T-helper 9 cell (primary cell): ENCODE results near the gene KCNK16.

Experiments used
- DNase-seq: peaks from one replicate; pipeline ENCODE4 v3.0.0-alpha.2; 2020
- total RNA-seq, 2 donors: gene quantifications; one replicate each; lab custom pipeline; 2026; lab: John Stamatoyannopoulos, UW

The KCNK16 gene
- 0 reads per million in 2 donors for total RNA-seq

DNA sequence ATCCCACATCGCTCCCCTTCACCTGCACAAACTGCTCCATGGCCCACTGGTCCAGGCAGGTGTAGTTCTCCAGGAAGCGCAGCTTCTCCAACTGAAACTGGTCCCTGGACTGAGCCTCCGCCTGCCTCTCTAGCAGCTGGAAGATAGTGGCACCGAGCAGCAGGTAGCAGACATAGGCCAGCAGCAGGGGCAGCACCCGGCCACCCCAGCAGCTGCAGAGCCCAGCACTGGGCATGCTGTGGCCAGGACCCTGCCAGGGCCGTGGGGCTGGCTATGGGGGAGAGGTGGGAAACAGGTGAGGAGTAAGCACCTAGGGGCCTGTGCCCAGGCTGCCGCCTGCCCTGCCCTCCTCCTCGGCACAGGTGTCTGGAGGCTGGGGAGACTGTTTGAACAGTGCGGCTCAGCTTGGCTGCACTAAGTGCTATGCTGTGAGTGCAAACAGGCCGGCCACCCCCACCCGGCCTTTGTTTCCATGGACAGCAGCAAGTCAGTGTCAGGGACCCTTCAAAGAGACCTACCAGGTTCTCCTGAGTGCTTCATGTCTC is at the start of gene KCNK16:
TSS of gene KCNK16 (minus strand) at position 397 of the 545 bp plus-strand sequence. CDS start at position 235, 162 bp downstream.
- DNase-seq = no peak

GRCh38 chr6:39370390-39370789 is 47.9 kb upstream of the KCNK16 start:
- DNase-seq = no peak

GRCh38 chr6:39369987-39370386 is 47.5 kb upstream of the KCNK16 start:
- no peak for DNase-seq

DNA sequence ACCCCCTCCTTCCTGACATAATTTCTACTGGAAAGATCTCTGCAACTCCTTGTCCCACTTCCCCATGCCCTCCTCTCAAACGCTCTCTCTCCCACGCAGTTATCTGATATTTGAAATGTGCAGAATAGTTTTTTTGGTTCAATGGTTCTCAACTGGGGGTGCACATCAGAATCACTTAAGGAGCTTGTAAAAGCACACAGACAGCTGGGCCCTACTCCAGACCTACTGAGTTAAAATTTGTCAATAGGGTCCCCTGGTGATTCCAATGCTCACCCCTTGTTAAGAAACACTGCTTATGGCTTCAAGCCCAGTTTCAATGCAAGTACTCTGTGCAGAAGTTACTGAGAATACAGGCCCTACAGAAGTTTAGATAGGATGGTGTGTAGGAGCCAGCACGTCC is 45.2 kb upstream of the KCNK16 start:
- no peak for DNase-seq

GRCh38 chr6:39366931-39367618 is 44.6 kb upstream of the KCNK16 start:
- DNase-seq = no peak

DNA sequence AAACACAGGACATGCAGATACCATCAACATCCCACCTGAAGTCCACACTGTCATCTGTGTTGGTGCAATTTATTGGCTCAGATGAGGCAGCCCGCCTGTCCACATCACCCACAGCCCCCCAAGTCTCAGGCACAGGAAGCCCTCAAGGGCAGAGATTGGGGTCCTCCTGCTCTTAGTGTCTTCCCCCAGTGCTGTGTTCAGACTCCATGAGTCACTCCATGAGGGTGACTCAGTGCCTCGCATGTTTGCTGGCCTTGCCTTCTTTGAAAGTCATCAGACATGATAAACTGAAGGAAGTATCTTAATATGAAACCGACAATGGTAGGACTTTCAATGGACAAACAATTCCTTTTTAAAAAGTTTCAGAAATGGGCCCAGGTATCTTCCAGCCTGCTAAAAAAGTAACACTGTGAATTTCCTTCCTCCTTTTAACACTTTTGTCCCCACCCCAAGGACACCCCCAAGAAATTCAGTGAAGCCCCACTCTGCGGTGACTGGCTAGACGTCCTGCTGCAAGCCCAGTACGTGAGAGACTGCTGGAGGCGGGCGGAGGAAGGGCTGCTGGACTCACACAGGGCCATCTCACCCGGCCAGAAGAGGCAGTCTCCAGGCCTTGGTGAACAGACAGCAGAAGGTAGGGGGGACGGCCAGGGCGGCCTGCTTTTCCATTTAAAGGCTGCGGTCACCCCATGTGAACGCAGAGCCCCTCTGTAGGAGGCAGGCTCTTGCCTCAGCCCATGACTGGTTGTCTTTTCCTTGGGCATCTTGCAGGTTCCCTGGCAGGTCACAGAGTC is 43.0 kb upstream of the KCNK16 start:
- no peak for DNase-seq

- DNase-seq = no peak
Observed at GRCh38 chr6:39363280-39363679, 40.8 kb upstream of the KCNK16 start.

- no peak for DNase-seq
Observed at GRCh38 chr6:39362487-39362865, 40.0 kb upstream of the KCNK16 start.

DNA sequence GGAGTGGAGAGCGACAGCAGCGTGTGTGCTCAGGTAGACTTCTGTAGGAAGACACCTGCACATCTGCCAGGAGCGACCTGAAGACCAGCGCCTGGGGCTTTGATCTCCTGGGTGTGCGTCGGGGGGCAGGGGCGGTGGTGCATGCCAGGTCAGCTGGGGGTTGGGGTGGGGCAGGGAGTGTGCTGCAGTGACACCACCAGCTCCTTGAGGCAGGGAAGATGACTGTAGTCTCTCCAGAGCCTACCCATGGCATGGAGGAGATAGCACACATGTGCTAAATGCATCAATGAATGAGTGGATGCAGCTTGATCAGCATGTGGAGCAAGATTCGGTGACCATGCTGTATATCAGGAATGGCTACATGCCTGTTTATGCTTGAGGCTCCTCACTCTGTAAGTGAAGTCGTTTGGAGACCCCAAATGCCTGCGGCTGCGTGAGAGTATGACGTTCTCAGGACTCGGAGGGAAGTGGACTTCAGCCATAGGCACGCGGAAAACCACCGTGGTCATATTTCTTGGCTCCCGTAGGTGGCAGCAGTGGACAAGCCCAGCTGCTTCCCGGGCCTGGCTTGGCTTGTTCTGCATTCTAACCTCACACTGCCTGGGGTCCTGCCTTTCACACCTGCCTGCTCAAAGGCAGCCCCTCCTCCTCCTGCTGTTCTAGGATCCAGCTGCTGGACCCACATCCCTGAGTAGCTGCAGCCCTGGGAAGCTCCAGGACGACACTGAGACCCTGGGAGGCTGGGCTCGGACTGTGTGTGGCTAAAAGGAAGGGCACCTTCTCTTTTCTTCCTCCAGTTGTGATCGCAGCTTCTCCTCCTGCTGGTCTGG is 39.4 kb upstream of the KCNK16 start:
- DNase-seq = peak; percentile 9

- no peak for DNase-seq
Observed at GRCh38 chr6:39360378-39360777, 37.9 kb upstream of the KCNK16 start.

DNA sequence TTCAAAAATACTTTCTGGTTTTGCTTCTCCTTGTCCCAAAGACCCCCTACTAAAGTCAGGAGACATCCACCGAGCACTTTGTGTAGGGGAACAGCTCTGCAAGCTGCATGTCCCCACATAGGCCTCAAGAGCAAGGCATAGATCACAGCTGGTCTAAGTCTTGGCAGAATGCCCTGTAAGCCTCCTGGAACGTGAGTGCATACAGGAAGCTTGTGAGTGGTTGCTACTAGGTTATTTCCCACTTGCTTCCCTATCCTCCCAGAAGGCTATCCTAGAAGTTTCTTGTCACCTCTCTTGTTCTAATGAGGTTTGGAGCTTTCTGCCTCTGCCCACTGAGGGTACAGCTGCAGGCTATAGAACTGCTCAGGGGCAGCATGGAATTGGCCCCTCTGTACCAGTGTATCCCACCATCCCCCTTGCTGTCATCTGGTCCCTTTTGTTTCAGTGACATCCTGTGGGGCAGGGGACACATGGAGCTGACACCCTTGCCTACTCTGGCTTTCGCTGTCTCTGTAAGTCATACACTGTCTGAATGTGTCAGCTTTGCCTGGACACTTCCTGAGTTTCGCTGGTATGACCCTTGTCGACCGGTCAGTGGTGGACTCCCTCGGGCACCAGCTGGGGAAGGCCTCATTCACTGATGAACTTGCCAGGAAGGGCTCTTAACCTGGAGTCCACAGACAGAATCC is 35.6 kb upstream of the KCNK16 start:
- no peak for DNase-seq

- no peak for DNase-seq
Observed at GRCh38 chr6:39353698-39354315, 31.3 kb upstream of the KCNK16 start.

- no peak for DNase-seq
Observed at GRCh38 chr6:39350723-39351505, 28.4 kb upstream of the KCNK16 start.

GRCh38 chr6:39348740-39349139 is 26.2 kb upstream of the KCNK16 start:
- no peak for DNase-seq

DNA sequence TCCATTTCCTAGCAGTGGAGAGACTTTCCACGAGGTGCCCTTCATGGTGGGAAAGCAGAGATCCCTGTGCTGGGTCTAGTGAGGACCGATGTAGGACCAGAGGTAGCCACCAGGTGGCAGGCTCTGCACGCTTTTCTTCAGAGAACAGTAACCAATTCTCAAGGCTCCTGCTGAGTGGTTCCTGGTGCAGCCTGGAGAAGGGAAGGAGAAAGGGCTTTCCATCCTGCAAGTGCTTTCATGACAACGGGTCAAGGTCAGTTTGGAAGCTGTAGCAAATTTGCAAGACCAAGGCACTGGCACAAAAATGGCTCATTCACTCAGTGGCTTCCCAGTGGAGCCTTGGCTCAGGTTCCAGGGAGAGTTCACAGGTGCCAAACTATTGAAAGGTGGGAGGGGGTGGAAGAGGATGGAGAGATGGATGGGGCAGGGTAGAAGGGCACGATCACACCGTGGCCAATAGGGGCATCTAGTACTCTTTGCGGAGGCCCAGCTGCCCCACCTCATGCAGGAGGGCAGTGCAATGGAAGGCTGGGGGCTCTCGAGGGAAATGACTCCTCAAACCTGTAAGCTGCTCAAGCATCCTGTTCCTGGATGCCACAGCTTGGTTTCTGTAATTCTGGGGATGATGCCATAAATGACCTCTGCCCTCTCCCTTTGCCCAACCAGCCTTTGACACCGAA is 25.5 kb upstream of the KCNK16 start:
- DNase-seq = peak; percentile 31

GRCh38 chr6:39347206-39347605 is 24.7 kb upstream of the KCNK16 start:
- DNase-seq = no peak

DNA sequence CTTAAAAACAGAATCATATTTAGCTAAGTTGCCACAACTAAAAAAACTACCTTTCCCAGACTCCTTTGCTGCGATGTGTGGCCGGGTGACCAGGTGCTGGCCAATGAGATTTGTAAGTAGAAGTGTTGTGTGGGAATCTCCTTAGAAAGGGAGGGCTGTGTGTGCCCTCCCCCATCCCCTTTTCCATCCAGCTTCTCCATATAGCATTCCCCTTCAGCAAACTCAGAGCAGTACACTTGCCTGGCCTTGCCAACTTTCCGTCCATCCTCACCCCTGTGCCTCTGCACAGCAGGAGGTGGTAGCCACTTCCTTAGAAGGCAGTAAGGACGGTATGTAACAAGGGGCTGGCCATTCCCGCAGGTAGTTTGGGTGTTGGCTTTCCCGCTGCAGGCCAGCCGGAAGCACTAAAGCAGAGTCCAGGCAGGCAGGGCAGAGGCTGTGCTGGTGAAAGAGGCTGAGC is 22.3 kb upstream of the KCNK16 start:
- DNase-seq = no peak

DNA sequence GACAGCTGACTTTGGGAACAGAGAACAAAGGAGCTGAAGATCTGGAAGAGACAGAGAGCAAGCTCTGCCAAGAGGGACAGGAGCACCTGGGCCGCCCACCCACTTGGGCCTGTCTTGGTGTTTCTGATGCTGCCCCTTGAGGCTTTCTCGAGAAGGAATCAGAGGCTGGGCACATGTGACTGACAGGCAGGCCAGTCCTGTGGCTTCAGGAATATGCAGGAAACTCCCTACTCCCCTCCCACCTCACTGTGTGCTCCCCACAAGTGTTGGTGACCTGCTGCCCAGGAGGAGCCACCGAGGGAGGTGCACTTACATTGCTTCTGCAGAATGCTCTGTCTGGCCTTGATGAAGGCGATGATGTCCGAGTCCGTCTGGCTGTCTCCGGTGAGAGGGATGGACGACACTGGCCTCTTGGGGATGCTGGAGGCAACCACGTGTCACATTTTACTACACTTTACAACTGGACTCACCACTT is 20.9 kb upstream of the KCNK16 start:
- no peak for DNase-seq

- no peak for DNase-seq
Observed at GRCh38 chr6:39342692-39343395, 20.3 kb upstream of the KCNK16 start.

DNA sequence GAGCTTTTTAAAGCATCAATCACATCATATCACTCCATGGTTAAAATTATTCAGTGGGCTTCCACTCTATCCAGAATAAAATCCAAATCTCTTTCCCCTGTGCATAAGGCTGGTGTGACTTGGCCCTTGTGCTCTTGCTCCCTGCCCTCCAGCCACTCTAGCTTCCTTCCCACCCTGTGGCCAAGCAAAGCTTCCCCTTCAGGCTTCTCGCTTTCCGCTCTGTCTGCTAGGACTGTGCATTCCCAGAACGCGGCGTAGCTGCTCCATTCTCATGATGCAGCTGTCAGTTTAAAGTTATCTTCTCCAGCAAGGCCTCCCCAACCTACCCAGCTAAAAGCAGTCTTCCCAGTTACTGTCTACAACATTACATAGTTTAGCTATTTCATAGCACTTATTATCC is 19.4 kb upstream of the KCNK16 start:
- no peak for DNase-seq
